ENCODE measurements around the gene TSPAN16.

- TF ChIP-seq CTCF (IDR thresholded peaks at IDR 0.05) (no peak), EP300 (IDR thresholded peaks at IDR 0.05) (no peak)
These were observed 49.0 kb upstream of the TSPAN16 start for GRCh38 chr19:11246941-11247340.

All from suprapubic skin (tissue), 3 donors.